IMR-90 (cell line): Measurements from ENCODE around the gene RNF144A.

Source experiments
- BHLHE40 ChIP-seq: fragments of 150-350 bp; IDR thresholded peaks from 2 replicates; pipeline ENCODE4 v1.6.1; 2016; ENCODE audit warnings: mild to moderate bottlenecking, low read depth, low read length
- CTCF ChIP-seq: conservative IDR thresholded peaks from 2 replicates; pipeline ENCODE4 v1.5.1; 2012; ENCODE audit warnings: mild to moderate bottlenecking, low read depth, low read length, improper control_type of control experiment
- FOS ChIP-seq: fragments of 150-350 bp; IDR thresholded peaks from 2 replicates; pipeline ENCODE4 v1.6.1; 2016; ENCODE audit warnings: low read depth, low read length
- MAFK ChIP-seq: IDR thresholded peaks from 2 replicates; pipeline ENCODE4 v1.6.1; 2012; ENCODE audit warnings: low read depth, low read length, improper control_type of control experiment
- MAZ ChIP-seq: IDR thresholded peaks from 2 replicates; pipeline ENCODE4 v1.6.1; 2012; ENCODE audit warnings: low read depth, mild to moderate bottlenecking, low read length, improper control_type of control experiment, moderate library complexity, borderline replicate concordance
- POLR2A ChIP-seq: IDR thresholded peaks from 2 replicates; pipeline ENCODE4 v1.6.1; 2012; ENCODE audit warnings: mild to moderate bottlenecking, low read depth, low read length
- RAD21 ChIP-seq: IDR thresholded peaks from 2 replicates; pipeline ENCODE4 v1.6.1; 2012; ENCODE audit warnings: low read length, improper control_type of control experiment
- RCOR1 ChIP-seq: IDR thresholded peaks from 2 replicates; pipeline ENCODE4 v1.6.1; 2012; ENCODE audit warnings: mild to moderate bottlenecking, low read length, improper control_type of control experiment; ENCODE audit not compliant: insufficient replicate concordance
- USF2 ChIP-seq: fragments of 150-350 bp; IDR thresholded peaks from 2 replicates; pipeline ENCODE4 v1.6.1; 2017; ENCODE audit warnings: mild to moderate bottlenecking, antibody characterized with exemption, low read length, low read depth

- TF ChIP-seq RAD21 (no peak), POLR2A (no peak), BHLHE40 (no peak), MAZ (no peak), CTCF (no peak), USF2 (no peak), RCOR1 (no peak), FOS (no peak), MAFK (no peak)
These were observed 131.6 kb downstream of the RNF144A start for GRCh38 chr2:7048762-7049294.
